Measurements from ENCODE around the gene NOVA2. TPM values are rescaled to one million over a fixed set of nuclear protein-coding genes. Genes with fewer than 3 reads are reported as not detected.

Gene NOVA2
- total RNA-seq, 1 donor from 2014 or later: not detected

GRCh38 chr19:45962021-45962420, 11.6 kb downstream of the NOVA2 start:
- no peak overlapping the region for H3K4me3 Mint-ChIP-seq
- TF ChIP-seq CTCF (IDR thresholded peaks at IDR 0.05): no peak
- H3K27me3 Mint-ChIP-seq: peaks cover 51% of the 10 kb centered on the region
- H3K4me1 Mint-ChIP-seq: no peaks in the 10 kb centered on the region
- H3K9me3 Mint-ChIP-seq: no peaks in the 10 kb centered on the region
- intact Hi-C loops (cut with micrococcal nuclease): no loop called here
- ATAC-seq (ENCODE audit: low read depth) (no peak), DNase-seq (no peak)
- H3K27ac Mint-ChIP-seq: no peak overlapping the region
- ChIA-PET CTCF (no interaction called here), POLR2A (interaction anchor here (0.5 kb wide), 1 partner anchor 105 kb away, joined by 4 read pairs; no protein-coding TSS in a partner anchor)
- no peaks in the 10 kb centered on the region for H3K36me3 Mint-ChIP-seq (ENCODE audit: low read depth)

- Mint-ChIP-seq H3K4me1 (no peaks in the 10 kb centered on the region), H3K36me3 (ENCODE audit: low read depth) (no peaks in the 10 kb centered on the region), H3K4me3 (no peak overlapping the region), H3K27me3 (peaks cover 45% of the 10 kb centered on the region), H3K9me3 (no peaks in the 10 kb centered on the region), H3K27ac (no peak overlapping the region)
- intact Hi-C loops (cut with micrococcal nuclease): no loop called here
- CTCF ChIA-PET: no interaction called here
- DNase-seq: no peak
- no peak for ATAC-seq (ENCODE audit: low read depth)
- no peak for TF ChIP-seq CTCF (IDR thresholded peaks at IDR 0.05)
- POLR2A ChIA-PET: no interaction called here
These were observed 12.9 kb downstream of the NOVA2 start for GRCh38 chr19:45960595-45961235.

DNA sequence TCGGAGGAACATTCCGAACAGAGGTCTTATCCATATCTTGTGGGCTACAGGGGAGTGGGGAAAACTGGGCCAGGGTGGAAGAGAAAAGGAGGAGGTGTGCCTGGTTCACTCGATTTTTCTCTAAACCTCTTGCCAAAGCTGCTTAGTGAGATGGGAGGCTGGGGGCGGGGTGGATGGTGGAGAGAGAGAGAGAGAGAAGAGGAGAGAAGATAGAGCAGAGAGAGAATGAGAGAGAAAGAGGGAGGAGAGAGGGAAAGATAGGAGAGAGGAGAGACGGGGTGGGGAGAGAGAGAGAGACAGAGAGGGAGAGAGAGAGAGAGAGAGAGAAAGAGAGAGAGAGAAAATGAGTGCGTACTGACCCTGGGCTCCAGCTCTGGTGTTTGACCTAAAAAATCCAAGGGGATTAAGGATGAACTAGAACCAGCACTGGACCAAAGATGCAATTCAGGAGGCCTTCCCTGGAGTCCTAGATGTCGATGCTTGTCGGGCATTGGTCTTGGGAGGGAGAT, 14.1 kb downstream of the NOVA2 start:
- H3K4me3 Mint-ChIP-seq: no peak overlapping the region
- peaks cover 42% of the 10 kb centered on the region for H3K27me3 Mint-ChIP-seq
- H3K4me1 Mint-ChIP-seq: no peaks in the 10 kb centered on the region
- DNase-seq (no peak), ATAC-seq (ENCODE audit: low read depth) (no peak)
- H3K36me3 Mint-ChIP-seq (ENCODE audit: low read depth): no peaks in the 10 kb centered on the region
- no peak overlapping the region for H3K27ac Mint-ChIP-seq
- H3K9me3 Mint-ChIP-seq: no peaks in the 10 kb centered on the region
- ChIA-PET CTCF (no interaction called here), POLR2A (no interaction called here)
- TF ChIP-seq CTCF (IDR thresholded peaks at IDR 0.05): no peak
- intact Hi-C loops (cut with micrococcal nuclease): no loop called here

DNA sequence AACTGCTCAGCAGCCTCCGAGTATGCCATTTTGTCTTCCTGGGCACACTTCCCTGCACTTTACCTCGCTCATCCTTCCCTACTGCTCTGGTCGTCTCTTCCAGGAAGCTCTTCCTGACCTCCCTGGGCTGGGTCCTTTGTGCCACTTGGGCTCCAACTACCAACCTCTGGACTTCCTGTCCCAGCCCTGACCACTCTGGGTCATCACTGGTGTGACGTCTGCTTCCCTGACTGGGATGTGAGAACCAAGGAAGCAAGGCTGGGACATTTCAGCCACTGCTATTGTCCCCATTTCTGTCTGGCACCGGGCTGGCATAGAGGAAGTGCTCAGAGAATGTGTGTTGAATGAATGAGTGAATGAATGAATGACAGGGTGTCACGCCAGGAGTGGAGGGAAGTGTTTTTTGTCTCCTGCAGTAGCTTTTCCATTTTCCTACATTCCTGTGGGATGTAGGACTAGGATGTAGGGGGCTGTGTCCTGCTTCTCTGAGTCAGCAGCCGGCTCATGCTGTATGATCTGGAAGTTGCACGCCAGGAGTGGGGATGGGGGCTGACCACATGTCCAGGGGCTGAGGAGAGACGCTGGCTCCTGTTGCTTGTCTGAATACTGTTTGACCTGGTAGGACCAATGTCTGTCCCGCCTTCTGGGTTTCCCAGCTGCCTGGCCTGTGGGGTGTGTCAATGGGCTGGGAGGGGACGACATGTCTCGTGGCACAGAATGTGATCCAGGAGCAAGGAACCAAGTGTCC, 14.7 kb downstream of the NOVA2 start:
- H3K36me3 Mint-ChIP-seq (ENCODE audit: low read depth): no peaks in the 10 kb centered on the region
- no peak overlapping the region for H3K27ac Mint-ChIP-seq
- DNase-seq (no peak), ATAC-seq (ENCODE audit: low read depth) (no peak)
- no peak for TF ChIP-seq CTCF (IDR thresholded peaks at IDR 0.05)
- CTCF ChIA-PET: no interaction called here
- H3K27me3 Mint-ChIP-seq: peaks cover 41% of the 10 kb centered on the region
- intact Hi-C loops (cut with micrococcal nuclease): no loop called here
- H3K9me3 Mint-ChIP-seq: no peaks in the 10 kb centered on the region
- POLR2A ChIA-PET: no interaction called here
- no peaks in the 10 kb centered on the region for H3K4me1 Mint-ChIP-seq
- no peak overlapping the region for H3K4me3 Mint-ChIP-seq

GRCh38 chr19:45958320-45958719, 15.3 kb downstream of the NOVA2 start:
- Mint-ChIP-seq H3K4me3 (no peak overlapping the region), H3K27ac (no peak overlapping the region), H3K4me1 (peaks cover under 1% of the 10 kb centered on the region), H3K36me3 (ENCODE audit: low read depth) (no peaks in the 10 kb centered on the region), H3K9me3 (peaks cover under 1% of the 10 kb centered on the region), H3K27me3 (peaks cover 43% of the 10 kb centered on the region)
- intact Hi-C loops (cut with micrococcal nuclease): no loop called here
- no peak for TF ChIP-seq CTCF (IDR thresholded peaks at IDR 0.05)
- ChIA-PET CTCF (no interaction called here), POLR2A (no interaction called here)
- DNase-seq (no peak), ATAC-seq (ENCODE audit: low read depth) (no peak)
